Hindlimb muscle (tissue), 1 donor: Measurements from ENCODE around the gene VCP. TPM values are rescaled to one million over a fixed set of nuclear protein-coding genes. Genes with fewer than 3 reads are reported as not detected.
"Not testable (repeated sequence)": the region's sequence is repeated elsewhere in the genome, so short reads cannot be mapped to it uniquely, and the experiment has no call there.

Source experiments
- DNase-seq: peaks from one replicate; pipeline ENCODE4 v3.0.0-alpha.2; 2013
- polyA plus RNA-seq: library from polyadenylated mRNA; unstranded; fragments of 120-200 nt; gene quantifications from one replicate; pipeline ENCODE4 v1.2.1, GENCODE V29; 2013; ENCODE audit not compliant: insufficient read length

VCP gene
- polyA plus RNA-seq, 1 donor: 187 TPM

- DNase-seq: no peak
These were observed 13.0 kb downstream of the VCP start for GRCh38 chr9:35059438-35059837.

DNA sequence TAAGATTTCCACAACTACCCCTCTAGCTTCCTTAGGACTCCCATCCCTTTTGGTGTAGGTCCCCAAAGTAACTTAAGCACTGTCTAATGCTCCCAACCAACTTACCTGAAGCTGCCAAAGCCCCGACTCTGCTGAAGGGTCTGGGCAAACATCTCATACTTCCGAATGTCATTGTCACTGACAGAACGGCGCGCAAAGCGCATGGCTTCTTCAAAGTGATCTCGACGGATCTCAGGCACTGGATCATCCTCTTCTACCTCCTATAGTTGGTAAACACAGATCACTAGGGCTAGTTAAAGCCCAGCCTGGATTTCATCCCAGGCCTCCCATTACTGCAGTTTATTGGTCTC, 15.2 kb downstream of the VCP start:
- DNase-seq: no peak

DNA sequence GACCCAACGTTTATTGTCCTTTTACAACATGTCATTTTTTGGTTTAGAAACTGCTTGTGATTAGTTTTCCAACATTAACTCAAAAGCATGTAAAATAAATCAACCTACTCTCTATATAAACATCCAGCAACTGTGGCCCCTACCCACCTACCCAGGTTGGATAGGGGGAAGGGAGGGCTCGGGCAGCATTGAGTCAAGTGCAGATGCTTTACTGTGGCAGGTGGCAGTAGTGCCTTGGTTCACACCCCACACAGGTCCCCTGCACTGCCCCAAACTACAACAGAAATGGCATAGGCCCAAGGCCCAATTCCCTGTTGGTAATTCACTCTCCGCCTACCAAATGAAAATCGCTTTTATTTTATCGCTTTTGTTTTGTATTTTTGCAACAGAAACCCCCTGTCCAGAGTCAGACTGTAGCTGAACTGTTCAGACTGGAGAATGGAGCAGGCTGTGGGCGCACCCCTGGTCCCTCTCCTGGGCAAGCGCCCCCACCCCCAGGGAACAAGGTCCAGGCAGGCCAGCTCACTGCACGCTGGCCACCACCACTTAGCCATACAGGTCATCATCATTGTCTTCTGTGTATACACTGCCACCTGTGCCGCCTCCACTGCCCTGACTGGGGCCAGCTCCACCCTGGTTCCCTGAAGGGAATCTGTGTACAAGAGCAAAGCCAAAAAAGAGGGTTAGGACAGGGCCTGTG, 15.7 kb downstream of the VCP start:
- DNase-seq: no peak

DNA sequence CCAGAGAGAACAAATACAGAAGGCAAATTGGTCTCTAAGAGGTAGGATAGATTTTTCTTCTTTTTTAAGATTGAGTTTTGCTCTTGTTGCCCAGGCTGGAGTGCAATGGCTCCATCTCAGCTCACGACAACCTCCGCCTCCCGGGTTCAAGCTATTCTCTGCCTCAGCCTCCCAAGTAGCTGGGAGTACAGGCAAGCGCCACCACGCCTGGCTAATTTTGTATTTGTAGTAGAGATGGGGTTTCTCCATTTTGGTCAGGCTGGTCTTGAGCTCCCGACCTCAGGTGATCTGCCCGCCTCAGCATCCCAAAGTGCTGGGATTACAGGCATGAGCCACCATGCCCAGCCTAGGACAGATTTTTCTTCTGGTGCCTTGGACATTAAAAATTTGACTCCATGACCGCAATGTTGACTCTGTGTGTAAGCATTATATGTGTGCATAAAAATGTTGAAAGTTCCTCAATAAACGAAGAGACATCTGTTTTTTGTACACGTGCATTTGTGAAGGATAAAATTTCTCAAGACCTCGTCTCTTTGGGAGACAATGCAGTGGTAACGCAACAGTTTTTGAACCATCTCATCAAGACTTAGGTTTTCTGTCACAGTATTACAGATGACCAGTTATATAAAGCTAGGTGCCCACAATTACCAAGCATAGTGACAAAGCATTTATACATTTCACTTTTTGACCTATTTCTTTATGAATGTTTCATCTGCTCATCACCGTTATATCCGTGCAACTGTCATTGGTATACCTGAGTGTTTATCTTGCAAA, 17.4 kb downstream of the VCP start:
- no peak for DNase-seq

DNA sequence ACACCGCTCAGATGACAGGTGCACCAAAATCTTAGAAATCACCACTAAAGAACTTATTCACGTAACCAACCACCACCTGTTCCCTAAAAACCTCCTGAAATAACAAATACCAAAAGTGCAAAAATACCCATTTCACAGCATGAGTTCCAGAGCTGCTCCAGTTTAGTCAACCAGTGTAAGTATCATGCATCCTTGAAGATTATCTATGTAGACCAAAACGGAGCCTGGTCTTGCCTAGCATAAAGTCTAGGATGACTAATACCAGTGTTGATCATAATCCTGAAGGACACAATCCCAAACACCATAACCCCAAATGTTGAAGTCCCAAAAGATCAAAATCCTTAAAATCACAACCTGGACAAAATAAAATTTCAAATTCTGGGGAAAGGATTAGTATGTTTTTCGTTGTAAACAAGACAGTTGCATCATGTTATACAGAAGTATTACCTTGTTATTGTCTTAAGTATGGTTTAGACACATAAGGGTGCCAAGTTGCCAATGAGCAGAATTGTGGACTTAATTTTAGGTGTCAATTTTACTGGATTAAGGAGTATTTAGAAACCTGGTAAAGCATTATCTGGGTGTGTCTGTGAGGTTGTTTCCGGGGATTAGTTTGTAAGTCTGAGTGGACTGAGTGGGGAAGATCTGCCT, 18.1 kb downstream of the VCP start:
- no peak for DNase-seq

- DNase-seq: no peak
These were observed 21.1 kb downstream of the VCP start for GRCh38 chr9:35051069-35051967.

GRCh38 chr9:35048511-35048910, 23.9 kb downstream of the VCP start:
- DNase-seq: no peak

- no peak for DNase-seq
These were observed 28.4 kb downstream of the VCP start for GRCh38 chr9:35044071-35044470.

DNA sequence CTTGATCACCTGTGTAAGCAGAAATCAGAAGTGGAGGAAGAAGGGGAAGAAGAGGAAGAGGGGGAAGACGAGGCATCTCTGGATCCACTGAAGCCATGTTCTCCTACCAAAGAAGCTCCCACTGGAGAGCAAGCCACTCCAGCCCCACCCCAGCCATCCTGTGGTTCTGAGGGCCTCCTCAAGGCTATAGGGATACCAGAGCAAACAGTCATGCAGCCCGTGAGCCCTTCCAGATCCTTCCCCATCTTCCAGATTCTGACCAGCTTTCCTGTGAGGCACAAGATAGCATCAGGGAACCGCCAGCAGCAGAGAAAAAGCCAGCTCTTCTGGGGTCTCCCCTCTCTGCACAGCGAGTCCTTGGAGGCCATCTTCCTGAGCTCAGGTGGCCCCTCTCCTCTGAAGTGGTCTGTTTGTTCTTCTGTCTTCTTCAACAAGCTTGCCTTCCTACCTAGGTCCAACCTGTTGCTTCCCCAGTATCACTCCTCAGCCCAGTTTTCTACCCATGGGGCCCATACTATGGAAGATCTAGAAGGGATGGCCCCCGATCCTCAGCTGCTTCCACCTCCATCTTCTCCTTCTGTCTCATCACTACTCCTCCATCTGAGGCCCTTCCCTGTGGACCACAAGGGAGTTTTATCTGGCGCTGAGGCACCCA, 29.4 kb downstream of the VCP start:
- DNase-seq: no peak

DNA sequence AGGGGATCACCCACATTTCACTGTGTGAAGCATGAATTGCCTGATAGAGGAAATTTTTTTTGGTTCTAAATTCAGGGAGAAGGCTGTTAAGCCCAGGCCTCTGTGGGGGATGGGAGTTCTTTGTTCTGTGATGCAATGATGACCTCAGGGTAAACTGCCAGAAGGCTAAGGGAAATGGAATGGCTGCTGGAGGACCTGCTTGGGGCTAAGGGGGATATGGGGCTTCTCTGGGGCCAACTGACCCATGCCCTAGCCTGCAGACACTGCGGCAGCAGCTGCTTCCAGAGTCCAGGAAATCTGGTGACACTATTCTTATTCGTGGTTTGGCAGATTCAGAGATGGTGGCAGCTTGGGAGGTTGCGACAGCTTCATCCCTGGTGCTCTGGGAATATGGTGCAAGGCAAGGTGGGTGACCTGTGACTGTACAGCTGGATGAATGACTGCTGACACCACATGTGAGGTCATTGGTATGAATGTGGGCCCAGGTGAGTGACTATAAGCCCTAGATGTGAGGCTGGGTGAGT, 30.3 kb downstream of the VCP start:
- no peak for DNase-seq

DNA sequence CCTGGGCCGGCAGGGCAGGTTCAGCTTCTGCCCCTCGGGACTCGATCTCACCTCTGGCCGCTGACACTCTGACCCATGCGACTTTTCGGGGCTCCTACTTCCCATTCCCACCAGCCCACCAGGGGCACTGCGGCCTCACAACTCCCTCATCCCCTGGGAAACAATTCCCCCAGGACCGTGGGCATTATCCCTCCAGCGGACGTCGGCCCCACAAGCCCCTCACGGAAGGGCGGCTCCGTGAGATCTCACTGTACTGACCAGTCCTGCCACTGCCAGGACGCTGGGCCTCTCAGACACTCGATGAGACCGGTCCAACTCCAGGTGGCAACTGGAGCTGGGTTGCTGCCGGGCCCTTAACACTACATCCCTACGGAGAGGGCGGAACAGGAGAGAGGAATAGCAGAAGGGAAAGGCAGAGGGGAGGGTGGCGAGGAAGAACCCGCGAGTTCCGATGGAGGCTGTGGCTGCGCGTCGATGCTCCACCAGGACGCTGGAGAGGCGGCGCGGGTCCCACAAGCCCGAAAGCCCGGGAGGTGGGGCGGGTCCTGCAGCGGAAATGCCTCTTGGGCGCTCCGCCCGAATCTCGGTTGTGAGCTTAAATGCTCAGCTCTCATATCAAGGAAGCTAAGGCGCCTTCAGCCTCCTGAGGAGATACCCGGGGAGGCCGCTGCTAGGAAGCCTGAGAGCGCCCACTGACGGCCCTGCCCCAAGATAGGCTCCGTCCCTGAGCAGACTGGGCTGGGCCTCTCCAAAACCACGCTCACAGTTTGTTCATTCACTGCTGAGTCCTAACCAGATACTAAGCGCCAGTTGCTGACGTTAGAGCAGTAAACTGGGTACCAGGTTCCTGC, 36.3 kb downstream of the VCP start:
- peak; percentile 18 for DNase-seq

GRCh38 chr9:35033101-35033500, 39.3 kb downstream of the VCP start:
- no peak for DNase-seq

GRCh38 chr9:35029852-35030251, 42.6 kb downstream of the VCP start:
- no peak for DNase-seq

DNA sequence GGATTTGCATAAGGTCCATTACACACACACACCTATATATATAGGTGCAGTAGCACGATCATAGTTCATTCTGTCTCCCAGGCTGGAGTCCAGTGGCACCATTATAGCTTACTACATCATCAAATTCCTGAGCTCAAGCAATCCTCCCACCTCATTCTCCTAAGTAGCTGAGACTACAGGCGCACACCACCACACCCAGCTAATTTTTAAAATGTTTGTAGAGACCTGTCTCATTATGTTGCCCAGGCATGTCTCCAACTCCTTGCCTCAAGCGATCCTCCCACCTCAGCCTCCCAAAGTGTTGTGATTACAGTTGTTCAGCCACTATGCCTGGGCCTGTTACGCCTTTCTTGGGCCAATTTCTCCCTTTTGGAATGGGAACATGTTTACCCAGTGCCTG, 43.2 kb downstream of the VCP start:
- no peak for DNase-seq

DNA sequence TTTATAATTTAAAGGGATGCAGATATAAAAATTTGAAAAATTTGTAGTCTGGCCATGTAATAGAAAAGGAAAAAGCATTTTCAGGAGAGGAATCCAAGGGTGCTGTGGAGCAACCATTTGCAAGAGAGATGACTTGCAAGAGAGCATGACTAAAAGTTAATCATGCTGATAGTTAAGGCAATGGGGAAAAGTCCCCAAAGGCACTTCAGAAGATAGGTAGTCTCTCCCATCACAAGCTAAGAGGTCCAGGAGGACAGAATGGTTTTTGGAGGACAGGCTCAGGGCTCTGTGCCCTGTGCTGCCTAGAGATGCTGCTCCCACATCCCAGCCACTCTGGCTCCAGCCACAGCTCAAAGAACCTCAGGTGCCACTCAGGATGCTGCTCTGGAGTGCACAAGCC, 44.1 kb downstream of the VCP start:
- no peak for DNase-seq

- DNase-seq: no peak
These were observed 44.6 kb downstream of the VCP start for GRCh38 chr9:35027860-35028259.

DNA sequence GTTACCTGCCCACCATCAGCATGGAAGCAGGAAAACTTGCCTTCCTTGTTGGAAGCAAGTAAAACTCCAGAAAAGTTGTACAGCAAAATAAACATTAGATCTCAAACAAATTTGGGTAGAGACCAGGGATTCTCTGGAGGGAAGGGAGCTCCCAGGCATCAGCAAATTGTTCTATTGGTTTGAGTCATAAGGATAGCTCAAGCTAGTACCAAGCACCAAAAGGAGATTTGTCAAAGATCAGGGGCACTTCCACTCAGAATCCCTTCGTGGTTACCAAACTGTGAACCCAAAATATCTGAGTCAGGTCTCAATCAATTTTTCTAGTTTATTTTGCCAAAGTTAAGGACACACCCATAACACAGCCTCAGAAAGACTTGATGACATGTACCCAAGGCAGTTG, 45.1 kb downstream of the VCP start:
- no peak for DNase-seq

DNA sequence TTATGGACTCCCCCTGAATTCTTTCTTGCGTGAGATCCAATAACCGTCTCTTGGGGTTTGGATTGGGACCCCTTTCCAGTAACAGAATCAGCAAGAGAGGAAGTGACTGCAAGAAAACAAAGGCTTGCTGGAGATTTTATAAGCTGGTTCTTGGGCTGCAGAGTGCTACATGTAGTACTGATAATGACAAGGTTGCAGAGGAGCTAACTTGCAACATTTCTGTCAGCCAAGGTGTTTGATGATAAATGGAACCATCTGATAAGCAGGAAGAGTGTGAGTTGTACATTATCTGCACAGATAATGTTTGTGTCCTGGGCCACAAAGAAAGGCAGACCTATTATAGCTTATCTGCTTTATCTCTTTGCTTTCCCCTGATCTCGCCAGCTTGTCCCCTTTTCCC, 45.8 kb downstream of the VCP start:
- no peak for DNase-seq

DNA sequence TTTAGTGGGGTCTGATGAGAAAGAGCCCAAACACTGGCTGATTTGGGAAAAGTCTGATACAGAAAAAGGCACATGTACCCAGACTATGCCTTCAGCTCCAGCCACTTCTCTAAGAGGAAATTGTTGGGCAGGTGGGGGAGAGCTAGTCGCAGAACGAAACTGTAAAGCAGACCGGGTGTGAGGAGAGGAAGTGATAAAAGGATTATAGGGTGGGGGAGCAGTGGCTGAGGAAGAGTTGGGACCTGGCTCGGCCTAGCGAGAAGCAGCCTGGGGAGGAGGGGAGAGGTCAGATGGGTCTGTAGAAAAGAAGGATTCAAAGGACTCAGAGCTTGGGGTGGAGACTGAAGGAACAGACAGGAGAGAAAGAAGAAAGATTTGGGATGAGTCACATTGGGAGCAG, 49.0 kb downstream of the VCP start:
- not testable (repeated sequence) for DNase-seq

DNA sequence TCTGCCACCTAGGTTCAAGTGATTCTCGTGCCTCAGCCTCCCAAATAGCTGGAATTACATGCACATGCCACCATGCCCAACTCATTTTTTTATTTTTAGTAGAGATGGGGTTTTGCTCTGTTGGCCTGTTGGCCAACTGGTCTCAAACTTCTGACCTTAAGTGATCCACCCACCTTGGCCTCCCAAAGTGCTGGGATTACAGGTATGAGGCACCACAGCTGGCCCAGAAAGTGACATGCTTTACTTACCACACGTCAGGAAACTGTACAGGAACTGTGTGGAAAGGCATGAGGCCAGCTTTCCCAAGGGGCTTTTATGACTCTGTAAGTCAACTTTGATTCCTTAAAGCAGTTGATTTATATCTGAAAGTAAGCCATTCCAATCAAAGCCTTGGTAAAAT, 57.9 kb downstream of the VCP start:
- no peak for DNase-seq

DNA sequence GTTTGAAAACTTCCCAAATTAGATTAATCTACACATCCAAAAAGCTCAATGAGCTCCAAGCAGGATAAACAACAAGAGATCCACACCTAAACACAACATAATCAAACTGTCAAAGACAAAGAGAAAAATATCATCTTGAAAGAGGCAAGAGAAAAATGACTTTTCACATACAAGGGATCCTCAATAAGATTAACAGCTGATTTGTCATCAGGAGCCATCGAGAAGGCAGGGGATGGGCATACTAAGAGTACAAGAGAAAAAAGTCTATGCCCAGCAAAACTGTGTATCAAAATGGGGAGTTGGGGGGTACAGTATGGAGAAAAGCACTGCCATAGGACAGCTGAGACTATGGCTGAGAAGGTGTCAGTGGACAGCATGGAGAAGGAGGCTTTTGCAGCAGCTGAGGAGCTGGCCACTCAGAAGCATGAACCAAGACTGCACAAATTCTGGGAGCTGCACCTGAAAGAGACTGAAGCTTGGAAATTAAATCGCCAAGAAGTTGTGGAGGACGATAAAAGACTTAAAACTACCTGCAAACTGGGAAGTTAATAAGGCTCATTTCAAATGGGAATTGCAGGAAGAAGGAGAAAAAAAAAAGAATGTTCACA, 62.0 kb downstream of the VCP start:
- DNase-seq: no peak
